ENCODE measurements around the gene LDAF1.
"Not testable (repeated sequence)": the region's sequence is repeated elsewhere in the genome, so short reads cannot be mapped to it uniquely, and the experiment has no call there.

LDAF1 gene

GRCh38 chr16:21158208-21159110 lies at the start of gene LDAF1:
LDAF1 (plus strand) TSS chr16:21158674; CDS start chr16:21161183, 2,509 bp downstream.
- peak; percentile 1 to 21 for DNase-seq

- DNase-seq: not testable (repeated sequence)
These were observed 42.9 kb upstream of the LDAF1 start for GRCh38 chr16:21115551-21115950.

GRCh38 chr16:21116148-21116693 lies 42.3 kb upstream of the LDAF1 start:
- DNase-seq: no peak

GRCh38 chr16:21117567-21117966 lies 40.9 kb upstream of the LDAF1 start:
- no peak for DNase-seq

- no peak for DNase-seq
These were observed 37.4 kb upstream of the LDAF1 start for GRCh38 chr16:21120976-21121520.

- no peak for DNase-seq
These were observed 33.3 kb upstream of the LDAF1 start for GRCh38 chr16:21125191-21125590.

- DNase-seq: no peak
These were observed 32.0 kb upstream of the LDAF1 start for GRCh38 chr16:21126518-21126917.

GRCh38 chr16:21128991-21129390 lies 29.5 kb upstream of the LDAF1 start:
- no peak for DNase-seq

GRCh38 chr16:21130811-21131210 lies 27.7 kb upstream of the LDAF1 start:
- no peak for DNase-seq

GRCh38 chr16:21134053-21134452 lies 24.4 kb upstream of the LDAF1 start:
- no peak for DNase-seq

GRCh38 chr16:21145738-21146137 lies 12.7 kb upstream of the LDAF1 start:
- peak in 1 of 2 experiments; percentile 25 for DNase-seq

- peak; percentile 31 to 45 for DNase-seq
These were observed 8.0 kb upstream of the LDAF1 start, which contains the start of gene DNAH3 for GRCh38 chr16:21150375-21151001. DNAH3 (minus strand) TSS chr16:21150846; CDS start chr16:21150319, 527 bp downstream.

- DNase-seq: not testable (repeated sequence)
These were observed 6.1 kb upstream of the LDAF1 start for GRCh38 chr16:21152160-21153030.

GRCh38 chr16:21153124-21153729 lies 5.2 kb upstream of the LDAF1 start:
- not testable (repeated sequence) for DNase-seq

- DNase-seq: not testable (repeated sequence)
These were observed 2.5 kb upstream of the LDAF1 start for GRCh38 chr16:21156011-21156410.

GRCh38 chr16:21156767-21157467 lies 1.6 kb upstream of the LDAF1 start:
- DNase-seq: peak in 1 of 2 experiments; percentile 4

GRCh38 chr16:21157632-21158031 lies 842 bp upstream of the LDAF1 start:
- DNase-seq: no peak

- DNase-seq: no peak
These were observed 942 bp downstream of the LDAF1 start for GRCh38 chr16:21159281-21159951.

GRCh38 chr16:21160276-21160675 lies 1.8 kb downstream of the LDAF1 start:
- DNase-seq: no peak

GRCh38 chr16:21161211-21161610 lies 2.7 kb downstream of the LDAF1 start:
- no peak for DNase-seq
